H1 (cell line): ENCODE measurements around the gene FBXW5. TPM values are rescaled to one million over a fixed set of nuclear protein-coding genes. Genes with fewer than 3 reads are reported as not detected.

Source experiments
- CTCF ChIA-PET: fragments of 300-600 bp; sonication (Branson Sonifier 250); formaldehyde crosslinking; loops from one replicate; lab custom pipeline; 2021; ENCODE audit not compliant: partially characterized antibody; lab: Charles Lee
- POLR2A ChIA-PET: fragments of 300-600 bp; sonication (Branson Sonifier 250); formaldehyde crosslinking; loops from one replicate; lab custom pipeline; 2021; ENCODE audit warnings: inconsistent platforms; ENCODE audit not compliant: partially characterized antibody; lab: Charles Lee
- DNase-seq, 2 experiments: peaks; one replicate each; pipeline versions ENCODE4 v3.0.0 to v3.0.0-alpha.2; 2010 to 2022; ENCODE audit warnings: low spot score in 2 of 2, low read depth in 1 of 2, mixed read lengths in 1 of 2
- FAIRE-seq: peaks from 2 replicates; lab custom pipeline; 2011; peaks lifted over from hg19 to GRCh38; lab: Jason Lieb, UNC
- H2AFZ ChIP-seq: 2 replicates; pipeline ENCODE4 v1.8.1; 2012; ENCODE audit warnings: low read length, inconsistent platforms
- H2AK5ac ChIP-seq: 2 replicates; pipeline ENCODE4 v1.6.1; 2013; ENCODE audit warnings: low read depth, low read length
- H2BK120ac ChIP-seq: replicated peaks from 2 replicates; pipeline ENCODE3; 2013; ENCODE audit warnings: low read depth, low read length, inconsistent platforms
- H2BK12ac ChIP-seq: 2 replicates; pipeline ENCODE4 v1.6.1; 2013; ENCODE audit warnings: low read depth, low read length
- H2BK15ac ChIP-seq: 2 replicates; pipeline ENCODE4 v1.6.1; 2013; ENCODE audit warnings: low read length
- H2BK20ac ChIP-seq: 2 replicates; pipeline ENCODE4 v1.6.1; 2013; ENCODE audit warnings: low read length
- H2BK5ac ChIP-seq: 2 replicates; pipeline ENCODE4 v1.6.1; 2013; ENCODE audit warnings: low read depth, low read length
- H3K14ac ChIP-seq: 2 replicates; pipeline ENCODE4 v1.6.1; 2013; ENCODE audit warnings: inconsistent platforms; ENCODE audit not compliant: insufficient read length
- H3K18ac ChIP-seq: 2 replicates; pipeline ENCODE4 v1.6.1; 2013; ENCODE audit warnings: low read length; ENCODE audit errors: extremely low read depth
- H3K23ac ChIP-seq: 2 replicates; pipeline ENCODE4 v1.6.1; 2013; ENCODE audit warnings: inconsistent platforms; ENCODE audit not compliant: insufficient read length
- H3K23me2 ChIP-seq: 2 replicates; pipeline ENCODE4 v1.6.1; 2013; ENCODE audit warnings: low read depth, low read length
- H3K27ac ChIP-seq: 2 replicates; pipeline ENCODE4 v1.6.1; 2011; ENCODE audit warnings: low read depth, low read length, inconsistent platforms
- H3K27me3 ChIP-seq, 4 experiments: replicated peaks in 1 of 4; 1 replicate in 1 of 4; 2 replicates in 3 of 4; pipeline versions ENCODE4 v1.6.1 to v1.8.1; 2011 to 2013; ENCODE audit warnings: low read length in 3 of 4, mild to moderate bottlenecking in 3 of 4, inconsistent platforms in 2 of 4, mixed read lengths in 2 of 4, moderate library complexity in 1 of 4; ENCODE audit not compliant: control insufficient read depth in 3 of 4, insufficient read depth in 3 of 4; ENCODE audit errors: extremely low read depth in 1 of 4
- H3K36me3 ChIP-seq, 4 experiments: 2 replicates each; pipeline versions ENCODE4 v1.6.1 to v1.8.1; 2011 to 2013; ENCODE audit warnings: mild to moderate bottlenecking in 4 of 4, low read length in 3 of 4, moderate library complexity in 2 of 4, control low read depth in 1 of 4, inconsistent platforms in 1 of 4; ENCODE audit not compliant: insufficient read depth in 4 of 4, control insufficient read depth in 2 of 4
- H3K4ac ChIP-seq: replicated peaks from 2 replicates; pipeline ENCODE3; 2013; ENCODE audit warnings: low read length, low read depth, mixed read lengths, inconsistent platforms; ENCODE audit not compliant: insufficient read length
- H3K4me1 ChIP-seq, 4 experiments: replicated peaks in 1 of 4; 1 replicate in 1 of 4; 2 replicates in 3 of 4; pipeline versions ENCODE4 v1.6.1 to v1.8.1; 2011 to 2013; ENCODE audit warnings: low read length in 3 of 4, inconsistent platforms in 2 of 4, mixed read lengths in 1 of 4; ENCODE audit not compliant: insufficient read depth in 4 of 4, control insufficient read depth in 3 of 4
- H3K4me2 ChIP-seq, 2 experiments: 2 replicates each; pipeline versions ENCODE4 v1.6.1 to v1.8.1; 2011 to 2013; ENCODE audit warnings: low read depth in 2 of 2, low read length in 2 of 2, control low read depth in 1 of 2, inconsistent platforms in 1 of 2, mild to moderate bottlenecking in 1 of 2; ENCODE audit not compliant: insufficient read depth in 1 of 2
- H3K4me3 ChIP-seq, 4 experiments: fragments of 200-600, 300-600 bp in 1 of 4; sonication (generic), shearing (Covaris generic), sonication (Bioruptor Twin) in 1 of 4; 2 replicates each; pipeline versions ENCODE4 v1.5.1 to v1.8.1; 2011 to 2016; ENCODE audit warnings: low read length in 4 of 4, low read depth in 3 of 4, control low read depth in 2 of 4, inconsistent platforms in 2 of 4, mild to moderate bottlenecking in 2 of 4, mixed read lengths in 1 of 4, moderate library complexity in 1 of 4; ENCODE audit not compliant: insufficient read depth in 2 of 4; ENCODE audit errors: extremely low read depth in 1 of 4
- H3K56ac ChIP-seq: replicated peaks from 2 replicates; pipeline ENCODE3; 2013; ENCODE audit warnings: low read depth, mild to moderate bottlenecking, mixed read lengths, low read length, inconsistent platforms; ENCODE audit not compliant: insufficient read length
- H3K79me1 ChIP-seq: 2 replicates; pipeline ENCODE4 v1.6.1; 2013; ENCODE audit warnings: low read depth, low read length, control low read depth
- H3K79me2 ChIP-seq, 2 experiments: 2 replicates each; pipeline versions ENCODE4 v1.6.1 to v1.8.1; 2012 to 2013; ENCODE audit warnings: low read length in 2 of 2, mild to moderate bottlenecking in 2 of 2, inconsistent platforms in 1 of 2; ENCODE audit not compliant: insufficient read depth in 2 of 2, control insufficient read depth in 1 of 2
- H3K9ac ChIP-seq, 4 experiments: replicated peaks in 1 of 4; 1 replicate in 1 of 4; 2 replicates in 3 of 4; pipeline versions ENCODE4 v1.6.1 to v1.8.1; 2011 to 2013; ENCODE audit warnings: low read depth in 3 of 4, low read length in 3 of 4, control low read depth in 2 of 4, mild to moderate bottlenecking in 2 of 4, moderate library complexity in 2 of 4, inconsistent platforms in 1 of 4; ENCODE audit errors: extremely low read depth in 1 of 4
- H3K9me3 ChIP-seq, 2 experiments: 2 replicates each; pipeline versions ENCODE4 v1.6.1 to v1.8.1; 2012 to 2013; ENCODE audit warnings: mild to moderate bottlenecking in 2 of 2, moderate library complexity in 2 of 2, control low read depth in 1 of 2, inconsistent platforms in 1 of 2, low read depth in 1 of 2, low read length in 1 of 2, mixed read lengths in 1 of 2; ENCODE audit not compliant: insufficient read depth in 2 of 2
- H4K20me1 ChIP-seq, 2 experiments: replicated peaks in 1 of 2; 2 replicates each; pipeline versions ENCODE3 to v1.8.1; 2011 to 2013; ENCODE audit warnings: inconsistent platforms in 2 of 2, low read length in 2 of 2, mild to moderate bottlenecking in 1 of 2; ENCODE audit not compliant: insufficient read depth in 2 of 2, control insufficient read depth in 1 of 2
- H4K5ac ChIP-seq: 2 replicates; pipeline ENCODE4 v1.6.1; 2013; ENCODE audit warnings: low read length, low read depth, mixed read lengths, inconsistent platforms; ENCODE audit not compliant: insufficient read length
- H4K8ac ChIP-seq: 2 replicates; pipeline ENCODE4 v1.8.0; 2013; ENCODE audit warnings: mild to moderate bottlenecking, moderate library complexity, low read length, inconsistent platforms; ENCODE audit not compliant: insufficient read depth; ENCODE audit errors: extremely low read depth
- H4K91ac ChIP-seq: replicated peaks from 2 replicates; pipeline ENCODE3; 2013; ENCODE audit warnings: low read length, mixed read lengths, inconsistent platforms; ENCODE audit not compliant: insufficient read length
- ASH2L ChIP-seq: fragments of 200-600, 300-600 bp; sonication (generic); IDR thresholded peaks from one replicate; pipeline ENCODE4 v1.7.1; 2017; ENCODE audit warnings: low read length
- BACH1 ChIP-seq: IDR thresholded peaks from 2 replicates; pipeline ENCODE4 v1.6.1; 2012; ENCODE audit warnings: low read length, improper control_type of control experiment
- BCL11A ChIP-seq, 2 experiments: IDR thresholded peaks; one replicate each; pipeline ENCODE4 v1.6.1; 2011; ENCODE audit warnings: low read depth in 2 of 2, low read length in 2 of 2, mild to moderate bottlenecking in 2 of 2
- CBX8 ChIP-seq: fragments of 300-800, 300-1000 bp; sonication (generic); IDR thresholded peaks from 2 replicates; pipeline ENCODE4 v1.7.1; 2016; ENCODE audit warnings: low read depth, low read length, borderline replicate concordance
- CHD2 ChIP-seq: IDR thresholded peaks from 2 replicates; pipeline ENCODE4 v1.6.1; 2012; ENCODE audit warnings: low read length, improper control_type of control experiment
- CTBP2 ChIP-seq: IDR thresholded peaks from 2 replicates; pipeline ENCODE4 v1.7.0; 2011; ENCODE audit warnings: borderline replicate concordance, mild to moderate bottlenecking, moderate library complexity, mixed read lengths, low read length; ENCODE audit not compliant: insufficient read depth, insufficient read length
- EP300 ChIP-seq, 2 experiments: IDR thresholded peaks; 1 replicate in 1 of 2; 2 replicates in 1 of 2; pipeline ENCODE4 v1.6.1; 2011 to 2012; ENCODE audit warnings: low read depth in 2 of 2, low read length in 2 of 2, mild to moderate bottlenecking in 2 of 2, borderline replicate concordance in 1 of 2, inconsistent platforms in 1 of 2, moderate library complexity in 1 of 2
- FOSL1 ChIP-seq: IDR thresholded peaks from 2 replicates; pipeline ENCODE4 v1.6.1; 2011; ENCODE audit warnings: mild to moderate bottlenecking, low read depth, low read length, moderate library complexity; ENCODE audit not compliant: insufficient read depth
- GTF2F1 ChIP-seq: IDR thresholded peaks from 2 replicates; pipeline ENCODE4 v1.6.1; 2012; ENCODE audit warnings: low read depth, low read length, improper control_type of control experiment, borderline replicate concordance
- PHF8 ChIP-seq: fragments of 200-600 bp; sonication (generic); conservative IDR thresholded peaks from 2 replicates; pipeline ENCODE4 v1.7.1; 2012; ENCODE audit warnings: low read depth, mild to moderate bottlenecking, inconsistent platforms, low read length, moderate library complexity
- POLR2A ChIP-seq, 2 experiments: IDR thresholded peaks; 1 replicate in 1 of 2; 2 replicates in 1 of 2; pipeline ENCODE4 v1.6.1; 2011; ENCODE audit warnings: low read depth in 2 of 2, low read length in 2 of 2, mild to moderate bottlenecking in 2 of 2; ENCODE audit errors: control extremely low read depth in 1 of 2
- POLR2AphosphoS5 ChIP-seq: IDR thresholded peaks from 2 replicates; pipeline ENCODE4 v1.6.1; 2011; ENCODE audit warnings: low read depth, low read length
- RAD21 ChIP-seq, 2 experiments: IDR thresholded peaks in 1 of 2; conservative IDR thresholded peaks in 1 of 2; 2 replicates each; pipeline ENCODE4 v1.6.1; 2011; ENCODE audit warnings: low read depth in 2 of 2, low read length in 2 of 2, improper control_type of control experiment in 1 of 2, inconsistent platforms in 1 of 2, mild to moderate bottlenecking in 1 of 2, moderate library complexity in 1 of 2
- SP2 ChIP-seq: IDR thresholded peaks from 2 replicates; pipeline ENCODE4 v1.6.1; 2012; ENCODE audit warnings: mild to moderate bottlenecking, low read length, inconsistent platforms
- SP4 ChIP-seq: IDR thresholded peaks from 2 replicates; pipeline ENCODE4 v1.6.1; 2012; ENCODE audit warnings: low read length, inconsistent platforms
- WGBS, 2 experiments: shearing (Covaris generic) in 1 of 2; methylation state at CpG; one replicate each; pipeline versions ENCODE4 v1.1.6 to v1.1.7; 2013 to 2015; ENCODE audit warnings: low lambda C conversion rate in 2 of 2, mixed read lengths in 2 of 2, inconsistent platforms in 1 of 2, low coverage in 1 of 2, missing lambda C conversion rate in 1 of 2; ENCODE audit not compliant: insufficient replicate concordance in 2 of 2, insufficient coverage in 1 of 2, insufficient read length in 1 of 2; ENCODE audit errors: extremely low coverage in 1 of 2, missing lambda C conversion rate in 1 of 2; 5-methylcytosine and 5-hydroxymethylcytosine counted together
- polyA plus RNA-seq, 7 experiments: library from polyadenylated mRNA; depleted of rRNA in 3 of 7; stranded (reverse) in 5 of 7; unstranded in 2 of 7; fragments of >200 nt in 5 of 7; fragments of 200-250 nt in 2 of 7; gene quantifications; 1 replicate in 5 of 7; 2 replicates in 1 of 7; 4 replicates in 1 of 7; pipeline versions ENCODE4 v1.2.1 to v1.2.3, GENCODE V29; 2011 to 2013; ENCODE audit warnings: missing spikeins in 2 of 7, mixed read lengths in 2 of 7
- total RNA-seq: library from RNA; stranded (reverse); fragmentation: NEBNext Ultra II Directional; extraction: Animal tissue kit (Norgen Biotek cat#: 25700); gene quantifications from 2 replicates; pipeline ENCODE4 v1.2.1, GENCODE V29; 2021

Gene FBXW5
- total and polyA plus RNA-seq, 2 of the 8 experiments (the other 6 are each of a cell fraction or from before 2014, with no cell fraction given): 49.0 to 71.0 TPM

GRCh38 chr9:136922540-136922939 is 22.0 kb downstream of the FBXW5 start:
- no peak overlapping the region; the same call in 1 of the 2 replicates for H3K27ac ChIP-seq
- H3K56ac ChIP-seq: no peak overlapping the region
- H3K79me1 ChIP-seq: peaks cover 5% of the 10 kb centered on the region; the same call in 1 of the 2 replicates
- no peak for FAIRE-seq
- no peaks in the 10 kb centered on the region for H3K23me2 ChIP-seq
- H2AK5ac ChIP-seq: no peak overlapping the region
- no peak overlapping the region; the same call in 1 of the 2 replicates for H2BK5ac ChIP-seq
- H2BK120ac ChIP-seq: no peak overlapping the region
- no peak overlapping the region for H3K14ac ChIP-seq
- no peak overlapping the region for H4K5ac ChIP-seq
- no peak overlapping the region for H3K4me3 ChIP-seq
- POLR2A ChIA-PET: interaction anchor here (0.9 kb wide), 1 partner anchor 100 kb away, joined by 3 read pairs; no protein-coding TSS in a partner anchor
- no peak overlapping the region for H3K4me2 ChIP-seq
- CTCF ChIA-PET: interaction anchor here (0.8 kb wide), 1 partner anchor 10 kb away, joined by 4 read pairs; no protein-coding TSS in a partner anchor
- H4K20me1 ChIP-seq: peaks cover 0 to 8% of the 10 kb centered on the region in 2 experiments
- H3K18ac ChIP-seq: no peak overlapping the region
- no peak overlapping the region for H4K8ac ChIP-seq
- H3K4me1 ChIP-seq: no peaks in the 10 kb centered on the region
- no peaks in the 10 kb centered on the region for H3K79me2 ChIP-seq
- H3K23ac ChIP-seq: no peak overlapping the region
- no peak overlapping the region for H2BK20ac ChIP-seq
- H3K9ac ChIP-seq: no peak overlapping the region
- 92% methylated on average over 6 of the region's 19 CpGs; no CpG with 5 or more reads in 1 of the 2 experiments for WGBS, 2 experiments
- no peaks in the 10 kb centered on the region for H3K27me3 ChIP-seq
- no peak overlapping the region for H2AFZ ChIP-seq
- no peaks in the 10 kb centered on the region for H3K9me3 ChIP-seq
- no peak overlapping the region for H2BK15ac ChIP-seq
- H3K4ac ChIP-seq: no peak overlapping the region
- no peak for DNase-seq
- H3K36me3 ChIP-seq: peaks cover 18 to 39% (median 36%) of the 10 kb centered on the region in 4 experiments
- no peak overlapping the region for H4K91ac ChIP-seq
- no peak overlapping the region for H2BK12ac ChIP-seq
- TF ChIP-seq CHD2 (no peak), EP300 (IDR thresholded peaks at IDR 0.05; ENCODE audit: borderline replicate concordance in 1 of 2, low read depth in 2 of 2, low read length in 2 of 2) (no peak), SP4 (no peak), BACH1 (no peak), RAD21 (IDR thresholded peaks at IDR 0.05 in 1 of 2, conservative IDR thresholded peaks at IDR 0.05 in 1 of 2; ENCODE audit: low read depth in 2 of 2, low read length in 2 of 2) (no peak), PHF8 (no peak), CTBP2 (no peak), POLR2A (IDR thresholded peaks at IDR 0.05; ENCODE audit: control extremely low read depth in 1 of 2, low read depth in 2 of 2, low read length in 2 of 2) (no peak), SP2 (no peak), BCL11A (IDR thresholded peaks at IDR 0.05; ENCODE audit: low read depth in 2 of 2, low read length in 2 of 2) (no peak), ASH2L (no peak), GTF2F1 (no peak), POLR2AphosphoS5 (no peak), FOSL1 (no peak), CBX8 (no peak)
